ENCODE results near the gene EPHA6. TPM values are rescaled to one million over a fixed set of nuclear protein-coding genes. Genes with fewer than 3 reads are reported as not detected.

The EPHA6 gene
- total RNA-seq, 4 donors from 2014 or later, result 0.94 to 1.8 (median 1.00) TPM

DNA sequence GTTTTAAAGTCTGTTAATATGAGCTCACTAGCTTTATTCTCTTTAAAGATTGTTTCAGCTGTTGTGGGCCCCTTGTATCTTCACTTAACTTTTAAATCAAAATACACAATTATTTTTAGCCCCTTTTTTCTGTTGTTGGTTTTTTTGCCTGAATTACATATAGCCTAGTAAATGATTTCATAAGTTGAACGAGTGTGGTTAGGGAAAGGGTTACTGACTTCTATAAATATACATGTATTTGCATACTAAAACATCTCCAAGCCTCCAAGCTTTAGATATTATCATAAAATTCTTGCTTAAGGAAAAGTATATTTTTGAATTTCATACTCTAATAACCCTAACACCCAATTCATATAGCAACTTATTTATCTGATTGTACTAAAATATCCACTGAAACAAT lies 877.0 kb downstream of the EPHA6 start:
- TF ChIP-seq, protein P1, sequence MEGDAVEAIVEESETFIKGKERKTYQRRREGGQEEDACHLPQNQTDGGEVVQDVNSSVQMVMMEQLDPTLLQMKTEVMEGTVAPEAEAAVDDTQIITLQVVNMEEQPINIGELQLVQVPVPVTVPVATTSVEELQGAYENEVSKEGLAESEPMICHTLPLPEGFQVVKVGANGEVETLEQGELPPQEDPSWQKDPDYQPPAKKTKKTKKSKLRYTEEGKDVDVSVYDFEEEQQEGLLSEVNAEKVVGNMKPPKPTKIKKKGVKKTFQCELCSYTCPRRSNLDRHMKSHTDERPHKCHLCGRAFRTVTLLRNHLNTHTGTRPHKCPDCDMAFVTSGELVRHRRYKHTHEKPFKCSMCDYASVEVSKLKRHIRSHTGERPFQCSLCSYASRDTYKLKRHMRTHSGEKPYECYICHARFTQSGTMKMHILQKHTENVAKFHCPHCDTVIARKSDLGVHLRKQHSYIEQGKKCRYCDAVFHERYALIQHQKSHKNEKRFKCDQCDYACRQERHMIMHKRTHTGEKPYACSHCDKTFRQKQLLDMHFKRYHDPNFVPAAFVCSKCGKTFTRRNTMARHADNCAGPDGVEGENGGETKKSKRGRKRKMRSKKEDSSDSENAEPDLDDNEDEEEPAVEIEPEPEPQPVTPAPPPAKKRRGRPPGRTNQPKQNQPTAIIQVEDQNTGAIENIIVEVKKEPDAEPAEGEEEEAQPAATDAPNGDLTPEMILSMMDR (IDR thresholded peaks at IDR 0.05; ENCODE audit: low read depth), result no peak

DNA sequence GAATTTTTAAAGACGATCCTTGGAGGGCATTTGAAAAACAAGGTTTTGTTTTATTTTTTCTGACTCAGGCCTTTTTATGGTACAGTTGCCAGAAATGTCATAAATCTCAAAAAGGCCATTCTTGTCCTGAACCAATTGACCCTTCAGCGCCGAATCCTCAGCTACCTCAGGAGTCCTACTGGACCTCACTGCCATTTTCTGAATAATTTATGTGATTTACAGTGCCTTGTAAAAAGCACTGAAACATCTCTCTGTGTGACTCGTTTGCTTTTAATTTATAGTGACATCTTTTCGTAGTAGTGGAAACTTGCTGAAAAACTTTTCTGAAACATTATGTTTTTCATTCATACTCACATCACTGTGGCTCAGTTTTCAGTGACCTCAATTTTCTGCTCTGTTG lies 878.0 kb downstream of the EPHA6 start:
- TF ChIP-seq, protein P1 (IDR thresholded peaks at IDR 0.05; ENCODE audit: low read depth), result no peak

DNA sequence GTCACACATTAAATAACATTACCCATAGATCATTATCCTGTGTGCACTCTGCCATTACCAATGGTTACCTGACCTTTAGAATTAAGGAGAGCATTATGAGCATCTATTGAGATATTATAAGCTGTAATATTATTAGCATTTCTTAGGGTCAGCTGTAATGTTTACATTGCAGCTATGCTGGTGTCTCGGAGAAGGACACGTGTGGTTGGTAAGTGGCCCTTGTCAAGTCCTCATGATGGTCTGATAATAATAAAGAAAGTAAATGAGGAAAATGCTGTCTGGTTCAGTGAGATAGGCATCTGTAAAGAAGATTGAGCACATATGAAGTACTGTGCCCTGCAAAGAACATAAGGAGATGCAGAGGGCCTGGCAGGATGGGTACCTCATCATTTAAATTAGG lies 878.4 kb downstream of the EPHA6 start:
- TF ChIP-seq, protein P1 (IDR thresholded peaks at IDR 0.05; ENCODE audit: low read depth), result no peak

DNA sequence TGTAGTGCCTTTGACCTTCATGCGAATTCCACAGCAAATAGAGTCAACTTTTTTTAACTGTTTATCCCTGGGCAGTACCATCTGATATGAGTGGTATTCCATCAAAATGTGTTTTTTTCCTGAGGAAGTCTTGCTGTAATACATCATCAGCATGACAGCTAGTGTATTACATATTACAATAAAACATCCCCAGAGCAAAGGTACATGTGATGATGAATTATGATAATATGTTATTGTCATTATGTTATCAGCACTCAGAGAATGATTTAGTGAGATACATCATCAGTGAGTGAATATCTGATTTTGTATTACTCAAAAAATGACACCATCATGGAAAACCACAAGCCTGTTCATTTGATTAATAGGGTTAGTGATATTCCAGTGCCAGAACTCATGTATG lies 880.5 kb downstream of the EPHA6 start:
- TF ChIP-seq, protein P1 (IDR thresholded peaks at IDR 0.05; ENCODE audit: low read depth), result no peak

DNA sequence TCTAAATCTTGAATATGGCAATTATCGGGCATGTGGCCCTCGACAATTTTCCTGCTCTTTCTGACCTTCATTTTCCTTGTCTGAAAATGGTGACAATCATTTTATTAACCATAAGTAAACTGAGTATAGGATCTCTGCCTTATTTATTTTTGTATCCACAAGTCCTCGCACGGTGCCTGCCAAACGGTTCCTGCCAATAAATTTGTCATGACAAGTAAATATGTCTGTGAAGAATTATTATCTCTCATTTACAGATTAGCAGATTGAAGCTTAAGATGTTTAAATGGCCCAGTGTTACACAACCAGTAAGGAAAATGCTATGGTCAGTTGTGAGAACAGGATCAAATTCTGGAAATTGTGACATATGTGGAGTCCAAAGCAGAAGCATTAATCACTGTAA lies 884.3 kb downstream of the EPHA6 start:
- TF ChIP-seq, protein P1 (IDR thresholded peaks at IDR 0.05; ENCODE audit: low read depth), result no peak

DNA sequence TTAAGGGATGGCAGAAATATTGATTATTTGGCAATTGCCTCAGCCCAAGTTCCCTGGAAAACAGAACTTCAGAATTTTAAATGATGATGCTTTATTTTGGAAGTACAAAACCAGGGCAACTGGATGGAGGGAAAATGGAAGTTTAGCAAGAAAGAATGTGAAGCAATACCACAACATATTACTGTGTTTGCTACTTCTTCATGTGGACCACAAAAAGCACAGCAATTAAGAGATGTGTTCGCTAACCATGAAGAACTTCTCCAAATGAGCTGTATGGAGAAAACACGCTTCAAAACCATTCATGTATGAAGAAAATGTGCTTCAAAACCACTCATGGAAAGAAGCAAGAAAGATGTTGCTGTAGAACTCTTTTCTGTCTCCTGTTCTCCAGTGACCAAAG lies 885.5 kb downstream of the EPHA6 start:
- TF ChIP-seq, protein P1 (IDR thresholded peaks at IDR 0.05; ENCODE audit: low read depth), result no peak

DNA sequence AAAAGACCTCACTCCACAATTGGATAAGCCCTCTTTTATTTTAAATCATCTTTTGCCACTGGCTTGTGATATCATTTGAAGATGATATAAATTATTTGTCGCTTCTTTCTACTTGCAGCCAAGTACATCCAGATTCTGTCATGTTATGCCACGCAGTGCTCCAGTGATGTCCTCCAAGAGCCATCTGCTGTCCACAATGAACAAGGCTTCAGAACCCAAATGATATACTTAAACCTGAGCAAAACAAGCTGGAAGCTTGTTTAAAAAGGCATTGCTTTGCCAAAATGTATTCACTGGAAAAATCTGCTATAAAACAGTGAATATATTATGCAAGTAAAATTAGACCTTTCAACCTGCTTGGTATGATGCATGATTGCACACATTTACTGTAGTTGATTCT lies 891.4 kb downstream of the EPHA6 start:
- TF ChIP-seq, protein P1 (IDR thresholded peaks at IDR 0.05; ENCODE audit: low read depth), result no peak
